Measurements from ENCODE around the gene IL23R.

GRCh38 chr1:67274623-67275325 lies 108.5 kb downstream of the IL23R start:
- TF ChIP-seq EP300 (IDR thresholded peaks at IDR 0.05; ENCODE audit: low read depth) (no peak), CTCF (IDR thresholded peaks at IDR 0.05) (no peak), POLR2A (IDR thresholded peaks at IDR 0.05) (no peak)
